Erythroblast (primary cell): Measurements from ENCODE around the gene PIK3IP1.
A peak's percentile ranks its signal among the peaks of the same experiment; 100 is the strongest.
"Not testable (repeated sequence)": the region's sequence is repeated elsewhere in the genome, so short reads cannot be mapped to it uniquely, and the experiment has no call there.

Experiments used
- DNase-seq, 2 experiments: peaks; one replicate each; lab custom pipeline; 2025; lab: John Stamatoyannopoulos, UW
- GATA1 ChIP-seq: IDR thresholded peaks from 2 replicates; pipeline ENCODE4 v1.6.1; 2011; ENCODE audit warnings: low read depth, mild to moderate bottlenecking, control low read depth, low read length, moderate library complexity
- POLR2A ChIP-seq: IDR thresholded peaks from 2 replicates; pipeline ENCODE4 v1.6.1; 2011; ENCODE audit warnings: mild to moderate bottlenecking, low read length

PIK3IP1 gene

DNA sequence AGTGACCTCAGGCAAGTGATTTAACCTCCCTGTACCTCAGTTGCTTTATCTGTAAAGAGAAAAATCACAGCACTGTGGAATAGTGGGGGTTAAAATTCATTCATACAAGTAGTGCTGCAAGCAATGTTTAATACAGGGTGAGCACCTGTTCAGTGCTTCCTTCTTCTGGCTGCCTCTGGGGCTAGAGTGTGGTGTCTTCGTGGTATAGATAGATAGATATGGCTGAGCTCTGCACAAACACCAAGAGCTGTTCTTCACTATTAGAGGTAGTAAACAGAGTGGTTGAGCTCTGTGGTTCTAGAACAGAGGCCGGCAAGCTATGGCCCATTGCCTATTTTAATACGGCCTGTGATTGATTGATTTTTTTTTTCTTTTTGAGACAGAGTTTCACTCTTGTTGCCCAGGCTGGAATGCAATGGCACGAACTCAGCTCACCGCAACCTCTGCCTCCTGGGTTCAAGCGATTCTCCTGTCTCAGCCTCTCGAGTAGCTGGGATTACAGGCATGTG lies 47.3 kb downstream of the PIK3IP1 start:
- no peak for TF ChIP-seq GATA1
- TF ChIP-seq POLR2A, result no peak
- no peak for DNase-seq

DNA sequence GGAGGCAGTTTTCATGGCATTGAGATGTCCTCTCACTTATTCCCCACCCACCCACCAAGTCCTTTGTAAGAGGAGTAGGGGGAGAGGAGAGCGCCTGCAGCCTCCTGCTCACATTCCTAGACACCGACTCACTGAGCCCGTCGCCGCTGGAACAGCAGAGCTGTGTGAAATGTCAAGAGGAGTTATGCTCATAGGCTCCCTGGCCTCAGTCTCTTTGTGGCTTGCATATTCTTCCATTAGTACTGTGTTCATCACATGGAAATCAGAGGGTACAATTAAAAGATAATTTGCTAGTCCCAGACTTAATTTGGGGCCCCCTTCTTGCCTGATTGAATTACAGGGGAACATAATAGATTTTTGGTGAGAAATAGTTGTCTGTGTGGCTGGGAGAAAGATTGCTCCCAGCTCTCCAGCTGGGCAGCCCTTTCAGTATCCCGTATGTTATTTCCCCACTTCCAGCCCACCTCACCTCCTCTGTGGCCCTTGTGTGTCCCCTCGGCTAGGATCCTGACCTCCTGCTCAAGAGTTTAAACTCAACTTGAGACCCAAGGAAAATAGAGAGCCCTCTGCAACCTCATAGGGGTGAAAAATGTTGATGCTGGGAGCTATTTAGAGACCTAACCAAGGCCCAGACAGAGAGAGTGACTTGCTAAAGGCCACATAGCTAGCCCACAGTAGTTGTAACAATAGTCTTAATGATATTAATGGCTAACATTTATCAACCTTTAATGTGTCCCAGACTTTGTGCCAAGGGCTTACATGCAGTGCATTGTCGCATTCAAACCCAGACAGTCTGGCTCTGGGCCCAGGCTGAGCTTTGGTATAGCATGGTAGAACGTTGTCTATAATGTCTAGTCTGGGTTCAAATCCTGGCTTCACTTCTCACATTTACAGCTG lies 48.0 kb downstream of the PIK3IP1 start:
- TF ChIP-seq POLR2A (no peak), GATA1 (no peak)
- no peak for DNase-seq

DNA sequence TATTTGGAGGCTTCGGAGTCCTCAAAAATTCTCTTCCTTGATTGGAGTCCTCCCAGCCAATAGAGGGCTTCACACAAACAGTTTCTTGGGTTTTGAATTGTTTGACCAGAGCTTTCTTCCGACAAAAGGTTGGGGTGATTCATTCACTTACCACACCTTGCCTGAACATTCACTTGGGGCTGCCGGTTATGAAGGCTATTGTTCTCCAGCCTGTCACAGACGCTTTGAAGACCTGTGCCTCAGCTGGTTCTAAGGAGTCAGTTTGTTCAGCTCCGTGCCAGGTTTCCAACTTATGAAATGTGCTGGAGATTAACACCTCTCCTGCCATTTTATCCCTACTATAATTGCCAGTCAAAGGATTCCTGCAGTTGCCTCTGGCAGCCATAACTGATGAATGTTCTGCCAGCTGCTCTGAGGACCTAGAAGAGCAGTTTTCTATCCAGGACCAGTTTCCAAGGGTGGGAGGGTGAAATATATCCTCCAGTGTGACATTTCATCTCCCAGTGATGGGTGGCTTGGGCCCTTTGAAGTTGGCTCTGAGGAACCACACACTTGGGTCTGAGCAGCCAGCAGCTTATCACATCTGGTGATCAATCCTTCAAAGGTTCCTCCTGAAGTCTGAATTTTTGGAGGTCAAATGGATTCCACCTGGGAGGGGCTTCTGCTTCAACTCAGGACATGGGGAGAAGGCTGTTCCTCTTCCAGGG lies 48.8 kb downstream of the PIK3IP1 start:
- TF ChIP-seq GATA1, result no peak
- no peak for TF ChIP-seq POLR2A
- no peak for DNase-seq

DNA sequence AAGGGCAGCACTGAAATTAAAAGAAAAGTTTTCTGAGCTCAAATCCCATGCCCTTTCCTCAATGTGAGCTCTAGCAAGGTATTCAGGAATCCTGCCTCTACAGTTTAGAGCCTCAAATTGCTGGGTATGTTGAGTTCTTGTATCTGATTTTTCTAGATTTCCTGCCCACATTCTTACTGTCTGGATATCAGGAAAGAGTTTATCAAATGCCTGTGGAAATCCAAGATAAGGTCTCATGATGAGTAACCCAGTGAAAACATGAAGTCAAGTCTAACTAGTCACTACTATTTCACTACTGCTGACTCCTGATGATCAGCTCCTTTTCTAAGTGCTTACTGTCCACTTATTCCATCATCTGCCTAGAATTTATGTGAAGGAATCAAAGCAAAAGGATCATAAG lies 50.4 kb downstream of the PIK3IP1 start:
- TF ChIP-seq POLR2A, result no peak
- no peak for TF ChIP-seq GATA1
- DNase-seq, result peak in 1 of 2 experiments; percentile 24

GRCh38 chr22:31241200-31241599 lies 51.1 kb downstream of the PIK3IP1 start:
- TF ChIP-seq POLR2A, result no peak
- TF ChIP-seq GATA1, result no peak
- no peak for DNase-seq

GRCh38 chr22:31239771-31240370 lies 52.4 kb downstream of the PIK3IP1 start:
- no peak for TF ChIP-seq POLR2A
- TF ChIP-seq GATA1, result no peak
- no peak for DNase-seq

GRCh38 chr22:31238057-31238456 lies 54.2 kb downstream of the PIK3IP1 start:
- DNase-seq, result no peak
- TF ChIP-seq POLR2A (no peak), GATA1 (no peak)

GRCh38 chr22:31236044-31236443 lies 56.2 kb downstream of the PIK3IP1 start:
- DNase-seq, result not testable (repeated sequence)

DNA sequence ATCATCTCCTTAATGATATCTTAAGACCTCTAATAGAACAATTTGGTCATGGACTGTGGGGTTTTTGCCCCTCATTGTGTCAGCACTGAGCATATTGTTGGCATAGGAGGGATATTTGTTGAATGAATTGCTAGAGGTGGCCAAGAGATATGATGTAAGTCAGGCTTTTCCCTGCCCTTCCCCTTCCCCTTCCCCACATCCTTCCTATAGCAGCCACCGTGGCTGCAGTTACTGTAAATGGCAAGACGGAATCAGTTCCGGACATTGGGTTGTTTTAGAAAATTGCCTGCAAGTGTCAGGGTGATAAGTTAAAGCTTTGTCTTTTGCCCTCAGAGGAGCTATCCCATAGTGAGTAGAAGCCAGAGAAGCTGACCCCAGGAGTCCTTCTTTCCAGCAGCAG lies 57.2 kb downstream of the PIK3IP1 start:
- no peak for TF ChIP-seq GATA1
- DNase-seq, result no peak

- TF ChIP-seq POLR2A (no peak), GATA1 (no peak)
- no peak for DNase-seq
Observed at GRCh38 chr22:31233001-31233400, 59.3 kb downstream of the PIK3IP1 start.
